ENCODE results near the gene ITGB5. TPM values are rescaled to one million over a fixed set of nuclear protein-coding genes. Genes with fewer than 3 reads are reported as not detected.

ITGB5 gene
- total RNA-seq, 1 experiment from 2014 or later: 67.2 TPM

GRCh38 chr3:124786511-124787241 is 100.5 kb downstream of the ITGB5 start:
- Histone ChIP-seq H2AFZ (ENCODE audit: low read length) (no peak overlapping the region), H3K36me3 (ENCODE audit: low read depth, low read length) (no peaks in the 10 kb centered on the region), H3K27me3 (ENCODE audit: low read length) (no peaks in the 10 kb centered on the region), H3K27ac (ENCODE audit: low read length) (peak overlapping the region; percentile 37), H3K79me2 (ENCODE audit: low read length) (no peaks in the 10 kb centered on the region), H3K9me3 (ENCODE audit: low read length) (no peaks in the 10 kb centered on the region), H3K9me2 (replicated peaks; ENCODE audit: low read length) (no peaks in the 10 kb centered on the region), H3K4me1 (ENCODE audit: insufficient read depth, low read length) (peaks cover 6% of the 10 kb centered on the region), H3F3A (ENCODE audit: low read length, unreplicated experiment) (no peaks in the 10 kb centered on the region), H3K4me3 (ENCODE audit: low read length) (no peak overlapping the region), H4K20me1 (ENCODE audit: low read length) (no peaks in the 10 kb centered on the region), H3K4me2 (ENCODE audit: low read length) (no peak overlapping the region), H3K9ac (ENCODE audit: low read length) (0 out of 2 replicates have a peak overlapping the region, but pooled peaks have one; percentile 7)
- intact Hi-C loops (cut with micrococcal nuclease): loop anchor here (1.0 to 2.0 kb wide), 3 partner anchors 50 to 115 kb away; no protein-coding TSS in a partner anchor
- BruUV-seq (replicated peaks): no TSS peak
- peak; percentile 81 for ATAC-seq
- ChIA-PET CTCF (interaction anchor here (0.6 to 2.0 kb wide), 4 partner anchors 26 to 115 kb away, joined by 3 to 20 read pairs (median 4); no protein-coding TSS in a partner anchor), POLR2A (ENCODE audit: unreplicated experiment) (no interaction called here)
- TF ChIP-seq CTCF (conservative IDR thresholded peaks at IDR 0.05; ENCODE audit: low read depth, low read length) (peak; percentile 66), EZH2phosphoT487 (IDR thresholded peaks at IDR 0.05; ENCODE audit: borderline replicate concordance, low read length) (no peak), EZH2 (IDR thresholded peaks at IDR 0.05; ENCODE audit: low read length, unreplicated experiment) (no peak)
- peak; percentile 68 for DNase-seq

- peaks cover 6% of the 10 kb centered on the region for H3K4me1 ChIP-seq (ENCODE audit: insufficient read depth, low read length)
- CTCF ChIA-PET: interaction anchor here (0.6 to 2.0 kb wide), 3 partner anchors 25 to 115 kb away, joined by 3 to 20 read pairs (median 5); no protein-coding TSS in a partner anchor
- H3F3A ChIP-seq (ENCODE audit: low read length, unreplicated experiment): no peaks in the 10 kb centered on the region
- H3K4me3 ChIP-seq (ENCODE audit: low read length): no peak overlapping the region
- H3K4me2 ChIP-seq (ENCODE audit: low read length): no peak overlapping the region
- no peak overlapping the region for H3K27ac ChIP-seq (ENCODE audit: low read length)
- BruUV-seq (replicated peaks): no TSS peak
- H3K9me2 ChIP-seq (replicated peaks; ENCODE audit: low read length): no peaks in the 10 kb centered on the region
- H2AFZ ChIP-seq (ENCODE audit: low read length): no peak overlapping the region
- H3K36me3 ChIP-seq (ENCODE audit: low read depth, low read length): no peaks in the 10 kb centered on the region
- H4K20me1 ChIP-seq (ENCODE audit: low read length): no peaks in the 10 kb centered on the region
- no peaks in the 10 kb centered on the region for H3K79me2 ChIP-seq (ENCODE audit: low read length)
- intact Hi-C loops (cut with micrococcal nuclease): loop anchor here (2.0 kb wide), 2 partner anchors 51 to 93 kb away; no protein-coding TSS in a partner anchor
- no peaks in the 10 kb centered on the region for H3K9me3 ChIP-seq (ENCODE audit: low read length)
- ATAC-seq (no peak), DNase-seq (no peak)
- POLR2A ChIA-PET (ENCODE audit: unreplicated experiment): no interaction called here
- TF ChIP-seq EZH2 (IDR thresholded peaks at IDR 0.05; ENCODE audit: low read length, unreplicated experiment) (no peak), CTCF (conservative IDR thresholded peaks at IDR 0.05; ENCODE audit: low read depth, low read length) (no peak), EZH2phosphoT487 (IDR thresholded peaks at IDR 0.05; ENCODE audit: borderline replicate concordance, low read length) (no peak)
- H3K9ac ChIP-seq (ENCODE audit: low read length): no peak overlapping the region
- H3K27me3 ChIP-seq (ENCODE audit: low read length): no peaks in the 10 kb centered on the region
Observed at GRCh38 chr3:124785973-124786372, 101.2 kb downstream of the ITGB5 start.
